ENCODE measurements around the gene P3H2.

P3H2 gene

GRCh38 chr3:189941125-189941524, 179.6 kb downstream of the P3H2 start:
- TF ChIP-seq ZNF70 (CRISPR knock-in tag; IDR thresholded peaks at IDR 0.05) = no peak
- ATAC-seq = no peak

- TF ChIP-seq GLIS3 (CRISPR knock-in tag; IDR thresholded peaks at IDR 0.05) (no peak), POU6F1 (CRISPR knock-in tag; IDR thresholded peaks at IDR 0.05; ENCODE audit: borderline replicate concordance, low read depth) (no peak), ZC3H10 (CRISPR knock-in tag; IDR thresholded peaks at IDR 0.05) (no peak), ZNF70 (CRISPR knock-in tag; IDR thresholded peaks at IDR 0.05) (no peak), CREB5 (CRISPR knock-in tag; IDR thresholded peaks at IDR 0.05; ENCODE audit: low read depth) (no peak), ZNF565 (CRISPR knock-in tag; conservative IDR thresholded peaks at IDR 0.05; ENCODE audit: low read depth) (no peak), SNAI2 (CRISPR knock-in tag; IDR thresholded peaks at IDR 0.05) (no peak), RARB (CRISPR knock-in tag; IDR thresholded peaks at IDR 0.05) (no peak), ESRRG (CRISPR knock-in tag; IDR thresholded peaks at IDR 0.05) (no peak), BACH2 (CRISPR knock-in tag; IDR thresholded peaks at IDR 0.05; ENCODE audit: borderline replicate concordance) (no peak), CSDC2 (CRISPR knock-in tag; IDR thresholded peaks at IDR 0.05) (no peak), ZFP3 (CRISPR knock-in tag; IDR thresholded peaks at IDR 0.05) (no peak), TOX (CRISPR knock-in tag; IDR thresholded peaks at IDR 0.05; ENCODE audit: borderline replicate concordance) (no peak), CSRNP3 (CRISPR knock-in tag; IDR thresholded peaks at IDR 0.05) (no peak), ZFP30 (CRISPR knock-in tag; IDR thresholded peaks at IDR 0.05) (no peak), PATZ1 (CRISPR knock-in tag; IDR thresholded peaks at IDR 0.05; ENCODE audit: borderline replicate concordance) (no peak), ARNTL (CRISPR knock-in tag; IDR thresholded peaks at IDR 0.05; ENCODE audit: borderline replicate concordance, low read depth) (no peak), TCF4 (CRISPR knock-in tag; IDR thresholded peaks at IDR 0.05; ENCODE audit: borderline replicate concordance) (no peak), OSR1 (CRISPR knock-in tag; IDR thresholded peaks at IDR 0.05) (no peak)
- no peak for ATAC-seq
These were observed 183.2 kb downstream of the P3H2 start for GRCh38 chr3:189937302-189938127.

DNA sequence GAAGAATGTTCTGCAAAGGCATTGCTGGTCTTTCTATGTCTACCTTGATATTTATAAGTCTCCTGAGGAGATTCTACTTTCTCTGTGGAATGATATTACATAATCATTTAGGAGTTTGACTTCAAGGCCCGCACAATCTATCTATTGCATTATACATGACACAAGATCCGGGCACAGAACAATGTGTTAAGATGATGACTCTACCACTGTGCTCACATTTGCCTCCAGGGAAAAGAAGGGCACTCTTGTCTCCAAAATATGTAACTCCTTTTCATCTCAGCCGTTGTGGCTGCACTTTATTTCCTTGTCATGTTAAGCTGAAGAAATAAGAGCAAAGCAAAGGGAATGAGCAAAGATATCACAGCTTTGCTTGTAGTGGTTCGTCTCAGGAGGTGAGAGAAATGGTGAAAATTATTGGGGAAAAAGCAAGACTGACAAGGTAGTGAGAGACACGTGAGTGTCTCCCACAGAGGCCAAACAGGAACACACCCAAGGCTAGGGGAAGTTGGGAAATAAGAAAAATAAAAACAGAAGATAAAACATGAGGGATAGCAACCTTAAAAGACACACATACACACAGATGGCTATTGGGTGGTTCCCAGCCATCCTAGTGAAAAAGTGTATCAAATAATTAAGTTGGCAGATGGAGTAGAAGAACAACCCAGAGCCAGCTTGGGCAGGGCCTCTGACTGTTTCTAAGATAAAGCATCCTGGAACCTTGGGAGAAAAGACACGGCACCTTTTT, 184.3 kb downstream of the P3H2 start:
- ATAC-seq = no peak
- no peak for TF ChIP-seq RARB (CRISPR knock-in tag; IDR thresholded peaks at IDR 0.05)
- TF ChIP-seq PPARA (CRISPR knock-in tag; IDR thresholded peaks at IDR 0.05; ENCODE audit: borderline replicate concordance) = no peak
- no peak for TF ChIP-seq ZNF565 (CRISPR knock-in tag; conservative IDR thresholded peaks at IDR 0.05; ENCODE audit: low read depth)
- TF ChIP-seq CREB5 (CRISPR knock-in tag; IDR thresholded peaks at IDR 0.05; ENCODE audit: low read depth) = no peak
- TF ChIP-seq, protein P1, sequence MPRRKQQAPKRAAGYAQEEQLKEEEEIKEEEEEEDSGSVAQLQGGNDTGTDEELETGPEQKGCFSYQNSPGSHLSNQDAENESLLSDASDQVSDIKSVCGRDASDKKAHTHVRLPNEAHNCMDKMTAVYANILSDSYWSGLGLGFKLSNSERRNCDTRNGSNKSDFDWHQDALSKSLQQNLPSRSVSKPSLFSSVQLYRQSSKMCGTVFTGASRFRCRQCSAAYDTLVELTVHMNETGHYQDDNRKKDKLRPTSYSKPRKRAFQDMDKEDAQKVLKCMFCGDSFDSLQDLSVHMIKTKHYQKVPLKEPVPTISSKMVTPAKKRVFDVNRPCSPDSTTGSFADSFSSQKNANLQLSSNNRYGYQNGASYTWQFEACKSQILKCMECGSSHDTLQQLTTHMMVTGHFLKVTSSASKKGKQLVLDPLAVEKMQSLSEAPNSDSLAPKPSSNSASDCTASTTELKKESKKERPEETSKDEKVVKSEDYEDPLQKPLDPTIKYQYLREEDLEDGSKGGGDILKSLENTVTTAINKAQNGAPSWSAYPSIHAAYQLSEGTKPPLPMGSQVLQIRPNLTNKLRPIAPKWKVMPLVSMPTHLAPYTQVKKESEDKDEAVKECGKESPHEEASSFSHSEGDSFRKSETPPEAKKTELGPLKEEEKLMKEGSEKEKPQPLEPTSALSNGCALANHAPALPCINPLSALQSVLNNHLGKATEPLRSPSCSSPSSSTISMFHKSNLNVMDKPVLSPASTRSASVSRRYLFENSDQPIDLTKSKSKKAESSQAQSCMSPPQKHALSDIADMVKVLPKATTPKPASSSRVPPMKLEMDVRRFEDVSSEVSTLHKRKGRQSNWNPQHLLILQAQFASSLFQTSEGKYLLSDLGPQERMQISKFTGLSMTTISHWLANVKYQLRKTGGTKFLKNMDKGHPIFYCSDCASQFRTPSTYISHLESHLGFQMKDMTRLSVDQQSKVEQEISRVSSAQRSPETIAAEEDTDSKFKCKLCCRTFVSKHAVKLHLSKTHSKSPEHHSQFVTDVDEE (CRISPR knock-in tag; IDR thresholded peaks at IDR 0.05) = no peak
- no peak for TF ChIP-seq ESRRG (CRISPR knock-in tag; IDR thresholded peaks at IDR 0.05)
- TF ChIP-seq PATZ1 (CRISPR knock-in tag; IDR thresholded peaks at IDR 0.05; ENCODE audit: borderline replicate concordance) = no peak
- no peak for TF ChIP-seq TCF4 (CRISPR knock-in tag; IDR thresholded peaks at IDR 0.05; ENCODE audit: borderline replicate concordance)
- no peak for TF ChIP-seq POU6F1 (CRISPR knock-in tag; IDR thresholded peaks at IDR 0.05; ENCODE audit: borderline replicate concordance, low read depth)
